GM12878 (cell line): ENCODE results near the gene AKT3.

Experiments
- BRCA1 ChIP-seq: IDR thresholded peaks from 2 replicates; pipeline ENCODE4 v1.6.1; 2011; ENCODE audit warnings: low read depth, low read length, improper control_type of control experiment
- CBX3 ChIP-seq: fragments of 200-600 bp; sonication (generic); IDR thresholded peaks from 2 replicates; pipeline ENCODE4 v1.6.1; 2016; ENCODE audit warnings: low read depth, borderline replicate concordance
- CTCF ChIP-seq, 3 experiments: IDR thresholded peaks in 2 of 3; conservative IDR thresholded peaks in 1 of 3; 2 replicates each; pipeline ENCODE4 v1.5.1; 2011; ENCODE audit warnings: low read depth in 3 of 3, low read length in 3 of 3, mild to moderate bottlenecking in 3 of 3, control low read depth in 2 of 3, moderate library complexity in 2 of 3, inconsistent platforms in 1 of 3, mixed read lengths in 1 of 3; ENCODE audit not compliant: control insufficient read depth in 2 of 3, insufficient read depth in 1 of 3; ENCODE audit errors: extremely low read depth in 1 of 3
- HDAC2 ChIP-seq: fragments of 200-600 bp; sonication (generic); IDR thresholded peaks from 2 replicates; pipeline ENCODE4 v1.6.1; 2017
- POLR2AphosphoS5 ChIP-seq: IDR thresholded peaks from 2 replicates; pipeline ENCODE4 v1.6.1; 2011; ENCODE audit warnings: mild to moderate bottlenecking, low read length, inconsistent platforms
- STAT3 ChIP-seq: IDR thresholded peaks from 2 replicates; pipeline ENCODE4 v1.6.1; 2011; ENCODE audit warnings: low read depth, low read length, improper control_type of control experiment
- ZNF24 ChIP-seq: fragments of 450-650 bp; IDR thresholded peaks from 2 replicates; pipeline ENCODE4 v1.6.1; 2017; ENCODE audit warnings: antibody characterized with exemption, mild to moderate bottlenecking
- ZNF384 ChIP-seq: IDR thresholded peaks from 2 replicates; pipeline ENCODE4 v1.6.1; 2012; ENCODE audit warnings: low read depth, mild to moderate bottlenecking, low read length, improper control_type of control experiment, borderline replicate concordance
- TF ChIP-seq, protein P1 (sequence below): IDR thresholded peaks from 2 replicates; pipeline ENCODE4 v1.6.1; 2012; ENCODE audit warnings: low read depth, low read length, improper control_type of control experiment

GRCh38 chr1:243712242-243712641 is 137.8 kb downstream of the AKT3 start:
- TF ChIP-seq, protein P1, sequence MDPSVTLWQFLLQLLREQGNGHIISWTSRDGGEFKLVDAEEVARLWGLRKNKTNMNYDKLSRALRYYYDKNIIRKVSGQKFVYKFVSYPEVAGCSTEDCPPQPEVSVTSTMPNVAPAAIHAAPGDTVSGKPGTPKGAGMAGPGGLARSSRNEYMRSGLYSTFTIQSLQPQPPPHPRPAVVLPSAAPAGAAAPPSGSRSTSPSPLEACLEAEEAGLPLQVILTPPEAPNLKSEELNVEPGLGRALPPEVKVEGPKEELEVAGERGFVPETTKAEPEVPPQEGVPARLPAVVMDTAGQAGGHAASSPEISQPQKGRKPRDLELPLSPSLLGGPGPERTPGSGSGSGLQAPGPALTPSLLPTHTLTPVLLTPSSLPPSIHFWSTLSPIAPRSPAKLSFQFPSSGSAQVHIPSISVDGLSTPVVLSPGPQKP, result no peak
- TF ChIP-seq CTCF (IDR thresholded peaks at IDR 0.05 in 2 of 3, conservative IDR thresholded peaks at IDR 0.05 in 1 of 3; ENCODE audit: control insufficient read depth in 2 of 3, extremely low read depth in 1 of 3, insufficient read depth in 1 of 3, low read depth in 3 of 3, low read length in 3 of 3) (no peak), POLR2AphosphoS5 (no peak), CBX3 (no peak), STAT3 (no peak), HDAC2 (no peak), ZNF384 (no peak), ZNF24 (no peak), BRCA1 (no peak)
